SK-N-MC (cell line): ENCODE data around the gene LIN28A.

Source experiments
- DNase-seq: peaks from one replicate; pipeline ENCODE4 v3.0.0-alpha.2; 2011; ENCODE audit warnings: low read depth, low spot score
- H3K27ac ChIP-seq: fragments of 200-600 bp; sonication (generic); 2 replicates; pipeline ENCODE4 v1.5.1; 2016; ENCODE audit warnings: mixed run types
- H3K36me3 ChIP-seq: fragments of 200-600 bp; sonication (generic); 2 replicates; pipeline ENCODE4 v1.6.1; 2017; ENCODE audit warnings: antibody characterized with exemption, low read length, mixed read lengths; ENCODE audit not compliant: insufficient read depth
- H3K4me3 ChIP-seq: fragments of 200-600 bp; sonication (generic); 2 replicates; pipeline ENCODE4 v1.5.1; 2016
- H3K9ac ChIP-seq: fragments of 200-600 bp; sonication (generic); 2 replicates; pipeline ENCODE4 v1.8.0; 2017; ENCODE audit warnings: mixed run types, mixed read lengths; ENCODE audit not compliant: insufficient read length
- H3K9me3 ChIP-seq: fragments of 200-600 bp; sonication (generic); 2 replicates; pipeline ENCODE4 v1.6.1; 2017; ENCODE audit warnings: low read depth, mild to moderate bottlenecking, antibody characterized with exemption, low read length, moderate library complexity, mixed read lengths
- EZH2 ChIP-seq: fragments of 200-600 bp; sonication (generic); IDR thresholded peaks from one replicate; pipeline ENCODE4 v1.6.1; 2017; ENCODE audit warnings: antibody characterized with exemption
- FOXP2 ChIP-seq: optimal IDR thresholded peaks from 2 replicates; pipeline ENCODE3; 2011; ENCODE audit warnings: mild to moderate bottlenecking, moderate library complexity; ENCODE audit not compliant: insufficient read depth; ENCODE audit errors: extremely low read length, control extremely low read depth
- POLR2AphosphoS5 ChIP-seq: IDR thresholded peaks from 2 replicates; pipeline ENCODE4 v1.6.1; 2012; ENCODE audit warnings: mild to moderate bottlenecking, low read depth, low read length, borderline replicate concordance

The LIN28A gene

GRCh38 chr1:26471498-26472319 is 61.1 kb downstream of the LIN28A start:
- Histone ChIP-seq H3K4me3 (peak overlapping the region; percentile 100), H3K27ac (peak overlapping the region; percentile 70), H3K9me3 (no peaks in the 10 kb centered on the region), H3K36me3 (peaks cover 53% of the 10 kb centered on the region), H3K9ac (peak overlapping the region; percentile 94)
- TF ChIP-seq FOXP2 (no peak), EZH2 (no peak), POLR2AphosphoS5 (0 out of 2 replicates have a peak, but pooled peaks have one; percentile 45)
- peak; percentile 37 for DNase-seq

- peak; percentile 42 for DNase-seq
- H3K9ac ChIP-seq = peak within 1 kb of the TSS; percentile 94
- H3K36me3 ChIP-seq = peaks cover 53% of the 10 kb centered on the region
- H3K4me3 ChIP-seq = peak within 1 kb of the TSS; percentile 100
- peak within 1 kb of the TSS; percentile 97 for H3K27ac ChIP-seq
- TF ChIP-seq FOXP2 (no peak), POLR2AphosphoS5 (peak; percentile 83), EZH2 (no peak)
- no peaks in the 10 kb centered on the region for H3K9me3 ChIP-seq
Observed at GRCh38 chr1:26472320-26472900, 61.8 kb downstream of the LIN28A start, which contains the start of gene HMGN2. HMGN2 (plus strand) TSS chr1:26472440; CDS start chr1:26472613, 173 bp downstream.

GRCh38 chr1:26472901-26473845 is 62.6 kb downstream of the LIN28A start:
- TF ChIP-seq EZH2 (no peak), FOXP2 (peak; percentile 52), POLR2AphosphoS5 (peak; percentile 61; the same call in 1 of the 2 replicates)
- H3K9me3 ChIP-seq = no peaks in the 10 kb centered on the region
- H3K9ac ChIP-seq = peak overlapping the region; percentile 94
- peak; percentile 26 for DNase-seq
- peak overlapping the region; percentile 97 for H3K27ac ChIP-seq
- H3K36me3 ChIP-seq = peaks cover 52% of the 10 kb centered on the region
- peak overlapping the region; percentile 100 for H3K4me3 ChIP-seq

GRCh38 chr1:26474818-26475217 is 64.2 kb downstream of the LIN28A start:
- no peaks in the 10 kb centered on the region for H3K9me3 ChIP-seq
- H3K4me3 ChIP-seq = peak overlapping the region; percentile 100
- H3K27ac ChIP-seq = peak overlapping the region; percentile 64
- H3K36me3 ChIP-seq = peaks cover 54% of the 10 kb centered on the region
- H3K9ac ChIP-seq = peak overlapping the region; percentile 94
- TF ChIP-seq EZH2 (no peak), POLR2AphosphoS5 (no peak), FOXP2 (no peak)
- no peak for DNase-seq

GRCh38 chr1:26475989-26476388 is 65.4 kb downstream of the LIN28A start:
- H3K36me3 ChIP-seq = peaks cover 54% of the 10 kb centered on the region
- H3K9ac ChIP-seq = no peak overlapping the region
- no peaks in the 10 kb centered on the region for H3K9me3 ChIP-seq
- peak overlapping the region; percentile 22; the same call in 1 of the 2 replicates for H3K27ac ChIP-seq
- DNase-seq = no peak
- no peak overlapping the region for H3K4me3 ChIP-seq
- TF ChIP-seq POLR2AphosphoS5 = no peak
- no peak for TF ChIP-seq EZH2
- no peak for TF ChIP-seq FOXP2

GRCh38 chr1:26476958-26477357 is 66.3 kb downstream of the LIN28A start:
- no peak for DNase-seq
- no peak overlapping the region for H3K9ac ChIP-seq
- H3K27ac ChIP-seq = peak overlapping the region; percentile 10
- peaks cover 54% of the 10 kb centered on the region for H3K36me3 ChIP-seq
- TF ChIP-seq FOXP2 (no peak), POLR2AphosphoS5 (no peak; the same call in 1 of the 2 replicates), EZH2 (no peak)
- no peaks in the 10 kb centered on the region for H3K9me3 ChIP-seq
- H3K4me3 ChIP-seq = no peak overlapping the region

GRCh38 chr1:26477446-26478152 is 67.0 kb downstream of the LIN28A start:
- no peak for DNase-seq
- Histone ChIP-seq H3K27ac (peak overlapping the region; percentile 10), H3K9ac (no peak overlapping the region), H3K9me3 (no peaks in the 10 kb centered on the region), H3K36me3 (peaks cover 54% of the 10 kb centered on the region), H3K4me3 (no peak overlapping the region)
- TF ChIP-seq FOXP2 (no peak), POLR2AphosphoS5 (peak; percentile 65)
